Mesendoderm (in vitro differentiated cells): Measurements from ENCODE around the gene GTF2H4.

Experiments
- DNase-seq: peaks from one replicate; pipeline ENCODE4 v3.0.0; 2013
- H2AK5ac ChIP-seq: 2 replicates; pipeline ENCODE4 v1.6.1; 2013; ENCODE audit warnings: low read length, inconsistent platforms
- H2BK120ac ChIP-seq: 2 replicates; pipeline ENCODE4 v1.6.1; 2013; ENCODE audit warnings: low read depth, mild to moderate bottlenecking, low read length, moderate library complexity, mixed read lengths
- H2BK15ac ChIP-seq: replicated peaks from 2 replicates; pipeline ENCODE4 v1.6.1; 2013; ENCODE audit warnings: low read depth, mild to moderate bottlenecking, moderate library complexity
- H2BK5ac ChIP-seq: 2 replicates; pipeline ENCODE4 v1.6.1; 2013; ENCODE audit warnings: low read length, inconsistent platforms
- H3K18ac ChIP-seq: 2 replicates; pipeline ENCODE4 v1.6.1; 2013; ENCODE audit warnings: mild to moderate bottlenecking, low read length, mixed read lengths
- H3K23ac ChIP-seq: one replicate; pipeline ENCODE4 v1.6.1; 2013; ENCODE audit warnings: low read length
- H3K27ac ChIP-seq: 2 replicates; pipeline ENCODE4 v1.5.1; 2013; ENCODE audit warnings: low read depth, mild to moderate bottlenecking, inconsistent platforms, low read length, moderate library complexity
- H3K27me3 ChIP-seq: 2 replicates; pipeline ENCODE4 v1.6.1; 2013; ENCODE audit warnings: low read length, control low read depth, mild to moderate bottlenecking, inconsistent platforms; ENCODE audit not compliant: insufficient read depth, poor library complexity
- H3K36me3 ChIP-seq: 2 replicates; pipeline ENCODE4 v1.6.1; 2013; ENCODE audit warnings: low read length, inconsistent platforms; ENCODE audit not compliant: control insufficient read depth, insufficient read depth
- H3K4ac ChIP-seq: one replicate; pipeline ENCODE4 v1.6.1; 2013; ENCODE audit warnings: low read depth, mild to moderate bottlenecking, low read length, moderate library complexity
- H3K4me1 ChIP-seq: 2 replicates; pipeline ENCODE4 v1.6.1; 2013; ENCODE audit warnings: low read depth, low read length, inconsistent platforms; ENCODE audit not compliant: control insufficient read depth
- H3K4me2 ChIP-seq: 2 replicates; pipeline ENCODE4 v1.6.1; 2013; ENCODE audit warnings: low read length
- H3K4me3 ChIP-seq: 2 replicates; pipeline ENCODE4 v1.5.1; 2013; ENCODE audit warnings: mild to moderate bottlenecking, low read length
- H3K56ac ChIP-seq: one replicate; pipeline ENCODE4 v1.6.1; 2013; ENCODE audit warnings: low read length
- H3K79me1 ChIP-seq: 2 replicates; pipeline ENCODE4 v1.6.1; 2013; ENCODE audit warnings: low read length, inconsistent platforms
- H3K79me2 ChIP-seq: 2 replicates; pipeline ENCODE4 v1.6.1; 2013; ENCODE audit warnings: mild to moderate bottlenecking, low read length; ENCODE audit not compliant: control insufficient read depth, insufficient read depth
- H3K9ac ChIP-seq: 2 replicates; pipeline ENCODE4 v1.6.1; 2013; ENCODE audit warnings: low read length, inconsistent platforms
- H4K5ac ChIP-seq: one replicate; pipeline ENCODE4 v1.6.1; 2013; ENCODE audit warnings: low read length
- H4K8ac ChIP-seq: one replicate; pipeline ENCODE4 v1.6.1; 2013; ENCODE audit warnings: low read depth, mild to moderate bottlenecking, control low read depth, low read length, moderate library complexity
- WGBS: extraction: QIAGEN DNeasy Blood & Tissue Kit; methylation state at CpG from one replicate; pipeline ENCODE4 v1.1.7; 2013; ENCODE audit warnings: low lambda C conversion rate, missing lambda C conversion rate; ENCODE audit not compliant: insufficient coverage; ENCODE audit errors: extremely low coverage; 5-methylcytosine and 5-hydroxymethylcytosine counted together

Gene GTF2H4

DNA sequence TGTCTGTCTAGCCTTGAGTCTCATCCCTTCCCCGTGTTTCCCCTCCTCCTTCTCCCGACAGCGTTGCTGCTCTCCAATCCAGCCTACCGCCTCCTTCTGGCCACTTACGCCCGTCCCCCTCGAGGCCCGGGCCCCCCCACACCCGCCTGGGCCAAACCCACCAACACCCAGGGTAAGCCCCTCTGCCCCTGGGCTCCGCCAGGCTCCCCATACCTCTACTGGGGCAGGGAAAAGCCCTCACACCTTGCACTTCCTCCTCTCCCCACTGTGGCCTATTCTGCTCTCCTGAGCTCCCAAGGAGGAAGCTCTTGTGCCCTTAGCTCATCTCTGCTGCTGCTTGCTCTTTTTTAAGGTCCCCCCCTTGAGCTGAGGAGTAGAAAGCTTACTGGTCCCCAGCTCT lies 12.7 kb upstream of the GTF2H4 start:
- H3K56ac ChIP-seq, result no peak overlapping the region
- no peak overlapping the region for H4K8ac ChIP-seq
- H3K27ac ChIP-seq, result no peak overlapping the region

DNA sequence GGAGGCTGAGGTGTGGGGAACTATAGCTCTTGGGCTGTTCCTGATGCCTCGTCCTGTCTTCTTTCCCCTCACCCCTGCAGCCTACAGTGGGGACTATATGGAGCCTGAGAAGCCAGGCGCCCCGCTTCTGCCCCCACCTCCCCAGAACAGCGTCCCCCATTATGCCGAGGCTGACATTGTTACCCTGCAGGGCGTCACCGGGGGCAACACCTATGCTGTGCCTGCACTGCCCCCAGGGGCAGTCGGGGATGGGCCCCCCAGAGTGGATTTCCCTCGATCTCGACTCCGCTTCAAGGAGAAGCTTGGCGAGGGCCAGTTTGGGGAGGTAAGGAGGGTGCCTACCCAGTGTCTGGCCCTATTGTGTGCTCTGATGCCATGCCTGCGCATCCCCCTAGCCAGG lies 11.5 kb upstream of the GTF2H4 start:
- Histone ChIP-seq H2BK15ac (no peak overlapping the region), H3K23ac (no peak overlapping the region), H3K79me1 (no peaks in the 10 kb centered on the region), H3K79me2 (no peaks in the 10 kb centered on the region), H3K9ac (no peak overlapping the region), H2BK120ac (no peak overlapping the region), H2BK5ac (no peak overlapping the region), H3K4me2 (no peak overlapping the region), H4K5ac (no peak overlapping the region), H4K8ac (no peak overlapping the region), H3K18ac (no peak overlapping the region), H3K4me1 (no peaks in the 10 kb centered on the region), H3K56ac (no peak overlapping the region), H3K27ac (no peak overlapping the region), H3K27me3 (no peaks in the 10 kb centered on the region), H3K4me3 (no peak overlapping the region), H3K36me3 (peaks cover 19% of the 10 kb centered on the region), H3K4ac (no peak overlapping the region), H2AK5ac (no peak overlapping the region)
- DNase-seq, result no peak
- WGBS, result no CpG with 5 or more reads among the region's 13 CpGs

More for the DNA sequence above, 12.7 kb upstream of the GTF2H4 start:
- no peak for DNase-seq
- Histone ChIP-seq H3K23ac (no peak overlapping the region), H2AK5ac (no peak overlapping the region), H3K79me2 (no peaks in the 10 kb centered on the region), H2BK5ac (no peak overlapping the region), H4K5ac (no peak overlapping the region), H3K4ac (no peak overlapping the region), H2BK120ac (no peak overlapping the region), H3K18ac (no peak overlapping the region), H3K4me3 (no peak overlapping the region), H3K4me1 (no peaks in the 10 kb centered on the region), H3K79me1 (peaks cover 2% of the 10 kb centered on the region), H3K27me3 (no peaks in the 10 kb centered on the region), H3K4me2 (no peak overlapping the region), H2BK15ac (no peak overlapping the region), H3K36me3 (peaks cover 19% of the 10 kb centered on the region), H3K9ac (no peak overlapping the region)
- no CpG with 5 or more reads among the region's 10 CpGs for WGBS

DNA sequence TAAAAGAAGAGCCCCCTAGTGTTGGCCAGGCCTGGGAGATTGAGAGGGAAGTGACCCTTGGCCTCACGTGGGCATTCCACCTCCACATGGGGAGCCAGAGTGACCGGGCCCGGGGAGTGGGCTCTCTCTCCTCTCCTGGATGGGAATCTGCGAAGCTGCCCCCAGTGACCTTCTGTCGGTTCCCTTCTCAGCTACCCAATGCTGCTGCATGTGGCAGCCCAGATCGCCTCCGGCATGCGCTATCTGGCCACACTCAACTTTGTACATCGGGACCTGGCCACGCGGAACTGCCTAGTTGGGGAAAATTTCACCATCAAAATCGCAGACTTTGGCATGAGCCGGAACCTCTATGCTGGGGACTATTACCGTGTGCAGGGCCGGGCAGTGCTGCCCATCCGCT lies 10.1 kb upstream of the GTF2H4 start:
- Histone ChIP-seq H3K18ac (no peak overlapping the region), H3K4ac (no peak overlapping the region), H3K4me3 (no peak overlapping the region), H4K5ac (no peak overlapping the region), H3K36me3 (peaks cover 14% of the 10 kb centered on the region), H3K27me3 (no peaks in the 10 kb centered on the region), H4K8ac (no peak overlapping the region), H3K23ac (no peak overlapping the region), H3K79me1 (no peaks in the 10 kb centered on the region), H3K27ac (no peak overlapping the region), H2AK5ac (no peak overlapping the region), H3K4me1 (no peaks in the 10 kb centered on the region), H3K56ac (no peak overlapping the region), H2BK120ac (no peak overlapping the region), H2BK5ac (no peak overlapping the region), H3K9ac (no peak overlapping the region), H3K4me2 (no peak overlapping the region), H3K79me2 (no peaks in the 10 kb centered on the region), H2BK15ac (no peak overlapping the region)
- WGBS, result no CpG with 5 or more reads among the region's 16 CpGs
- DNase-seq, result no peak

DNA sequence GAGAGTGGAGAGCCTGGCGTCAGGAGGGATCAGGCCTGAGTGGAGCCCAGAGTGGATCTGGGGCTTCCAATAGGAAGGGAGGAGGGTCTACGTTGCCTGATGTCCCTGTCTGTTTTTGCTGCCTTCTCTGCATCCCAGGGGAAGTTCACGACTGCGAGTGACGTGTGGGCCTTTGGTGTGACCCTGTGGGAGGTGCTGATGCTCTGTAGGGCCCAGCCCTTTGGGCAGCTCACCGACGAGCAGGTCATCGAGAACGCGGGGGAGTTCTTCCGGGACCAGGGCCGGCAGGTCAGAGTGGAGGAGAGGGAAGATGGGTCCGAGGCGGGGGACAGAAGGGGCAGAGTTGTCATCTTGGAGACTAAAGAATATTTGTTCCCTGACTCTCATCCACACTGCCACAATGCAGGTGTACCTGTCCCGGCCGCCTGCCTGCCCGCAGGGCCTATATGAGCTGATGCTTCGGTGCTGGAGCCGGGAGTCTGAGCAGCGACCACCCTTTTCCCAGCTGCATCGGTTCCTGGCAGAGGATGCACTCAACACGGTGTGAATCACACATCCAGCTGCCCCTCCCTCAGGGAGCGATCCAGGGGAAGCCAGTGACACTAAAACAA lies 9.2 kb upstream of the GTF2H4 start:
- no peak overlapping the region for H3K23ac ChIP-seq
- H3K27me3 ChIP-seq, result no peaks in the 10 kb centered on the region
- no peak overlapping the region for H3K4ac ChIP-seq
- no peak overlapping the region for H3K18ac ChIP-seq
- H4K5ac ChIP-seq, result no peak overlapping the region
- H3K9ac ChIP-seq, result no peak overlapping the region
- H3K4me2 ChIP-seq, result no peak overlapping the region
- no peak for DNase-seq
- H3K56ac ChIP-seq, result no peak overlapping the region
- no peak overlapping the region for H3K4me3 ChIP-seq
- H2AK5ac ChIP-seq, result no peak overlapping the region
- H2BK120ac ChIP-seq, result no peak overlapping the region
- WGBS, result no CpG with 5 or more reads among the region's 23 CpGs
- H4K8ac ChIP-seq, result no peak overlapping the region
- no peak overlapping the region for H2BK15ac ChIP-seq
- H3K4me1 ChIP-seq, result no peaks in the 10 kb centered on the region
- H3K79me2 ChIP-seq, result no peaks in the 10 kb centered on the region
- no peak overlapping the region for H2BK5ac ChIP-seq
- H3K27ac ChIP-seq, result no peak overlapping the region
- H3K79me1 ChIP-seq, result no peaks in the 10 kb centered on the region
- peaks cover 8% of the 10 kb centered on the region for H3K36me3 ChIP-seq

DNA sequence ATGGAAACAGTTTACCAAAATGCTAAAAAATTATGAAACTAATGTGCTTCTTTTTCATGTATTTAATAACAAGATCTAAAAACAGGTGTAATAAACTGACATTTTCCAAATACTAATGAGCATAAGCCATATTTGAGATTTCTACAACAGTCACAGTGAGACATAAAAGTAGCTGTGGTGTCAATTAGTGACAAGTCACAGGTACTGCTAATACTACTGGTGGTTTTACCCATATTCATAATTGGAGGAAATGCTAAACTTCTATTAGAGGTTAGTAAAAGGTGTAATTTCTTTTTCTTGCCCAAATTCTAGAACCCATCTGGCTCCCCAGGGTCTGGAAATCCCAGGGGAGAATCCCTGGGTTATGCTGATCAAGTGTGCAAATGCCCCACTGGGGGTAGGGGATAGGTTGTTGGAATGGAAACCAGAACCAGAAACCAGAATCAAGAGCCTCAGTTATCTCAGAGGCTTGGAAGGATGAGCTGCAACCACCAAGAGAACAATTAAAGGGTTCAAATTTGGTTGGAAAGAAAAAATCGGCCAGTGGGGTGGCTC lies 7.1 kb upstream of the GTF2H4 start:
- H2BK120ac ChIP-seq, result no peak overlapping the region

DNA sequence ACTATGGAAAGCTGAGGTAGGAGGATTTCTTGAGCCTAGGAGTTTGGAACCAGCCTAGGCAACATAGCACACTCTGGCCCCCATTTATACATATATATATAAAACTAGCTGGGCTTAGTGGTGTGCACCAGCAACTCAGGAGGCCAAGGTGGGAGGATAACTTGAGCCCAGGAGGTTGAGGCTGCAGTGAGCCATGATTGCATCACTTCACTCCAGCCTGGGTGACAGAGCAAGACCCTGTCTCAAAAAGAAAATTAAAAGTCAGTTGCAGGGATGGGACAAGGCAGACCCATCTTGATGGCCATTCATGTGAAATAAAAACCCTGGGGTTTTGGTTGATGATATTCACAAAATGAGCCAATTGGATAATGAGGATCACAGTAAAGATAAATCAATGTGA lies 6.6 kb upstream of the GTF2H4 start:
- Histone ChIP-seq H3K27me3 (no peaks in the 10 kb centered on the region), H3K4me2 (no peak overlapping the region), H2BK5ac (no peak overlapping the region), H3K56ac (no peak overlapping the region), H3K79me2 (no peaks in the 10 kb centered on the region), H2BK120ac (no peak overlapping the region), H3K79me1 (no peaks in the 10 kb centered on the region), H3K27ac (no peak overlapping the region), H3K4me3 (no peak overlapping the region), H2BK15ac (no peak overlapping the region), H4K5ac (no peak overlapping the region), H3K18ac (no peak overlapping the region), H3K9ac (no peak overlapping the region), H3K36me3 (peaks cover 4% of the 10 kb centered on the region), H3K4ac (no peak overlapping the region), H4K8ac (no peak overlapping the region), H2AK5ac (no peak overlapping the region), H3K23ac (no peak overlapping the region), H3K4me1 (no peaks in the 10 kb centered on the region)
- DNase-seq, result no peak

More for the DNA sequence above, 7.1 kb upstream of the GTF2H4 start:
- no peak overlapping the region for H3K56ac ChIP-seq
- H3K18ac ChIP-seq, result no peak overlapping the region
- no peak overlapping the region for H2BK15ac ChIP-seq
- no peak overlapping the region for H3K23ac ChIP-seq
- H2AK5ac ChIP-seq, result no peak overlapping the region
- H3K27me3 ChIP-seq, result no peaks in the 10 kb centered on the region
- H3K27ac ChIP-seq, result no peak overlapping the region
- no peaks in the 10 kb centered on the region for H3K79me1 ChIP-seq
- H3K4ac ChIP-seq, result no peak overlapping the region
- no peak for DNase-seq
- H3K4me3 ChIP-seq, result no peak overlapping the region
- H3K79me2 ChIP-seq, result no peaks in the 10 kb centered on the region
- no peak overlapping the region for H3K4me2 ChIP-seq
- no peak overlapping the region for H3K9ac ChIP-seq
- no peak overlapping the region for H2BK5ac ChIP-seq
- H3K4me1 ChIP-seq, result no peaks in the 10 kb centered on the region
- no CpG with 5 or more reads among the region's 1 CpG for WGBS
- peaks cover 4% of the 10 kb centered on the region for H3K36me3 ChIP-seq
- no peak overlapping the region for H4K8ac ChIP-seq
- H4K5ac ChIP-seq, result no peak overlapping the region
